T47D (cell line): Measurements from ENCODE around the gene CAPN9.

ENCODE experiments used
- DNase-seq, 2 experiments: peaks; one replicate each; pipeline versions ENCODE4 v3.0.0 to v3.0.0-alpha.2; 2011 to 2012; ENCODE audit warnings: low read depth in 1 of 2, low spot score in 1 of 2
- JUND ChIP-seq: IDR thresholded peaks from 2 replicates; pipeline ENCODE4 v1.6.1; 2012; ENCODE audit warnings: low read depth
- in situ Hi-C: cut with HindIII; loops from 2 replicates; pipeline ENCODE4 v1.10.0; 2016; ENCODE audit warnings: low sequenced_read_pairs, low pct_unique_long_range_greater_than_20kb

The CAPN9 gene

GRCh38 chr1:230806552-230806951 lies 59.4 kb downstream of the CAPN9 start:
- in situ Hi-C loops, result no loop called here
- TF ChIP-seq JUND, result no peak
- no peak for DNase-seq

GRCh38 chr1:230807029-230807428 lies 59.8 kb downstream of the CAPN9 start:
- TF ChIP-seq JUND, result no peak
- no peak for DNase-seq
- in situ Hi-C loops, result no loop called here

DNA sequence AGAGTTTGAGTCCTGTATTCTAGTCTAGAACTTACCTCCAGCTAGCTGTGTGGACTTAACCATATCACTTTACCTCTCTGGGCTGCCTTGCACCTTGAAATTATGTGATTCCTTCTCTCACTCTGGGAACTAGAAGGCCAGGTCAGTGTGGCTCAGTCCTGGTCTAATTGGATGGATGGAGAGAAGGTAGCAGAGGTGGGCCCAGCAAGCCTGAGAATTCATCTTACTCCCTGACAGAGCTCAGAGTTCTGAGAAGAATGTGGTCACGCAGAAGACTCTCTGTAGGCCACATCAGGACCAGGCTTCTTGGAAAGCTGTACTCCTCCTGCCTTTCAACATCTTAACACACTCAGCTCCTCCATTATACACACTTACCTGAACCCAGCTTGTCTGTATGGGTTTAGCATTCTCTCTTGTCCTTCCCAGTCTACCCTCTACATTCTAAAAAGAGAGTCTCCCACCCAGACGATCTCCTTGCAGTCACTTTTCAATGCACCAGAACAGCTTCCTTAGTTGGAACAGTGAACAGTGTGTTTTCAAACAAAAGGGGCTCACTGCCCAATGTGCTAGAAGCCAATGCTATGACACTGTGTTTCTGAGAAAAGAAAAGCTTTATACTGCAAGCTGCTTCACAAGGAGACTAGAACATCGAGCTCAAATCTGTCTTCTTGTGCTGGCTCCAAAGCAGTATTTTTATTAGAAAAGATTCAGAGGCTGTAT lies 60.5 kb downstream of the CAPN9 start:
- no peak for TF ChIP-seq JUND
- no peak for DNase-seq
- in situ Hi-C loops, result no loop called here

- in situ Hi-C loops, result no loop called here
Observed at GRCh38 chr1:230808281-230808872, 61.2 kb downstream of the CAPN9 start.

GRCh38 chr1:230809256-230809990 lies 62.2 kb downstream of the CAPN9 start:
- TF ChIP-seq JUND, result no peak
- DNase-seq, result no peak
- in situ Hi-C loops, result no loop called here

More at GRCh38 chr1:230808281-230808872, 61.2 kb downstream of the CAPN9 start:
- DNase-seq, result no peak
- TF ChIP-seq JUND, result no peak

DNA sequence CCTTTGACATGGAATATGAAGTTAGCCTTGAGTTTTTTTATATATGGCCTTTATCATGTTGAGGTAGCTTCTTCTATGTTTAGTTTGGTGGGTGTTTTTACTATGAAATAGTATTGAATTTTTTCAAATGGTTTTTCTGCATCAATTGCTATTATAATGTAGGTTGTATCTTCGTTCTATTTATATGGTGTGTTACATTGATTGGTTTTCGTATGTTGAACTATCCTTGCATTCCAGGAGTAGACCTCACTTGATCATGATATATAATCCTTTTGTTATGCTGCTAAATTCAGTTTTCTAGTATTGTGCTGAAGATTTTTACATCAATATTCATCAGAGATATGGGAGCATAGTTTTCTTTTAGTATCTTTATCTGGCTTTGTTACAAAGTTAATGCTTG lies 65.4 kb downstream of the CAPN9 start:
- in situ Hi-C loops, result no loop called here
- TF ChIP-seq JUND, result no peak
- DNase-seq, result no peak

GRCh38 chr1:230814949-230815692 lies 67.9 kb downstream of the CAPN9 start:
- in situ Hi-C loops, result no loop called here
- no peak for TF ChIP-seq JUND
- no peak for DNase-seq

DNA sequence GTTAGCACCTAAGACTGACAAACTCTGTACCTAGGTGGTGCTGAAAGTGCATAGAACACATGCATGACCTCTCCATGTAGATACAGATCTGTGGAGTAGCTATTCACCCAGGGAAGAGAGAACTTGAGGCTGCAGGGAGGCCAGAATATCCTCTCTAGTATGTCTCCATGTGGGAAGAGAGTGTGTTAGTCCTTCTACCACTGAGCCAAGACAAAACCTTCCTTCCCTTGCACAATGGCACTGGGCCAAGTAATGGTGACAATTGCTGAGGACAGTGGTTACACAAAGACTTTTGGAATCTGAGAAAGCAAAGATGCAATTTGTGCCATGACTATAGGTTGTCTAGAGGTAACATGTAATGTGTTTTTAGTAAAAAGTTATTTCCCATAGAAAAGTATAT lies 68.8 kb downstream of the CAPN9 start:
- DNase-seq, result peak in 1 of 2 experiments; percentile 22
- TF ChIP-seq JUND, result no peak
- in situ Hi-C loops, result no loop called here

- DNase-seq, result no peak
- TF ChIP-seq JUND, result no peak
- in situ Hi-C loops, result no loop called here
Observed at GRCh38 chr1:230818367-230818766, 71.2 kb downstream of the CAPN9 start.

DNA sequence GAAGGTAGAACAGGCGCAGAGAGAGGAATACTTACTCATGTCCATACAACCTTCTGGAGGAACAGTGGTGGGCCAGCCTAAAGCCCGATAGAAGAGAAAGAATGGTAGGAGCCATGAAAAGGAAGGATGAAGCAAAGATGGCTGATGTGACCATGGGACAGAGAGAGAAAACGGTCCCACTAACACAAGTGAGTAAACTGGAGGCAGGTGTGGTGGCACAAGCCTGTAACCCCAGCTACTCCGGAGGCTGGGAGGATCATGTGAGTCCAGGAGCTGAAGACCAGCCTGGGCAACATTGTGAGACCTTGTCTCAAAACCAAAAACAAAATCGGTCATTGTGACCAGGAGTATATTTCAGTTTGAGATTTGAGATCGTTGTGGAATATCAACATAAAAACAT lies 71.7 kb downstream of the CAPN9 start:
- in situ Hi-C loops, result no loop called here
- TF ChIP-seq JUND, result no peak
- no peak for DNase-seq

GRCh38 chr1:230819976-230820375 lies 72.8 kb downstream of the CAPN9 start:
- in situ Hi-C loops, result no loop called here
- DNase-seq, result no peak
- no peak for TF ChIP-seq JUND

- TF ChIP-seq JUND, result no peak
- in situ Hi-C loops, result no loop called here
- no peak for DNase-seq
Observed at GRCh38 chr1:230820568-230820967, 73.4 kb downstream of the CAPN9 start.
